Esophagus squamous epithelium (tissue), 5 donors: ENCODE data around the gene KRT27. TPM values are rescaled to one million over a fixed set of nuclear protein-coding genes. Genes with fewer than 3 reads are reported as not detected.
"Not testable (repeated sequence)": the region's sequence is repeated elsewhere in the genome, so short reads cannot be mapped to it uniquely, and the experiment has no call there.

Source experiments
- DNase-seq: peaks from one replicate; lab custom pipeline; 2025; lab: John Stamatoyannopoulos, UW
- H3K27ac ChIP-seq, 4 donors: fragments of 200-600 bp; sonication (generic); one replicate each; pipeline ENCODE4 v1.5.1; 2016 to 2019; ENCODE audit warnings: mild to moderate bottlenecking in 1 of 4
- H3K27me3 ChIP-seq, 4 donors: fragments of 200-600 bp; sonication (generic); 1 replicate in 3 of 4; 2 replicates in 1 of 4; pipeline versions ENCODE4 v1.5.1 to v1.6.0; 2017 to 2021; ENCODE audit warnings: antibody characterized with exemption in 1 of 4
- H3K36me3 ChIP-seq, 3 donors: fragments of 200-600 bp; sonication (generic); one replicate each; pipeline ENCODE4 v1.5.1; 2016 to 2019
- H3K4me1 ChIP-seq, 3 donors: fragments of 200-600 bp; sonication (generic); one replicate each; pipeline ENCODE4 v1.5.1; 2017 to 2019
- H3K4me3 ChIP-seq, 4 donors: fragments of 200-600 bp; sonication (generic); 1 replicate in 3 of 4; 2 replicates in 1 of 4; pipeline ENCODE4 v1.5.1; 2016 to 2019; ENCODE audit warnings: mild to moderate bottlenecking in 2 of 4, moderate library complexity in 1 of 4
- H3K9me3 ChIP-seq, 3 donors: fragments of 200-600 bp; sonication (generic); one replicate each; pipeline ENCODE4 v1.5.1; 2016 to 2019
- CTCF ChIP-seq, 6 experiments: fragments of 450-650 bp in 4 of 6; fragments of 200-600 bp in 2 of 6; sonication (generic) in 2 of 6; IDR thresholded peaks; one replicate each; pipeline ENCODE4 v1.5.1; 2016 to 2019; ENCODE audit warnings: antibody characterized with exemption in 6 of 6, mild to moderate bottlenecking in 4 of 6, moderate library complexity in 4 of 6
- POLR2A ChIP-seq, 4 donors: fragments of 450-650 bp; IDR thresholded peaks; one replicate each; pipeline ENCODE4 v1.6.1; 2017; ENCODE audit warnings: antibody characterized with exemption in 4 of 4, mild to moderate bottlenecking in 4 of 4, moderate library complexity in 3 of 4
- WGBS, 2 donors: methylation state at CpG; one replicate each; pipeline ENCODE4 v1.1.5; 2018; 5-methylcytosine and 5-hydroxymethylcytosine counted together
- intact Hi-C: fragments of 100-400 bp; cut with DNase I; formaldehyde crosslinking; loops from one replicate; pipeline ENCODE4 v1.15.0; 2022
- total RNA-seq, 4 donors: library from RNA; depleted of rRNA; stranded (reverse); fragments of >200 nt; gene quantifications; one replicate each; pipeline ENCODE4 v1.1.0, GENCODE V29; 2016
- donor health status: DM: yes; HTN: yes; CAD: no.

KRT27 gene
- total RNA-seq, 4 donors from 2014 or later: not detected

GRCh38 chr17:40816569-40816968 is 34.2 kb upstream of the KRT27 start:
- no peak for DNase-seq

GRCh38 chr17:40815381-40815780 is 33.0 kb upstream of the KRT27 start:
- intact Hi-C loops: no loop called here
- Histone ChIP-seq H3K4me3 (no peak overlapping the region), H3K27me3 (peaks cover 0 to 22% (median 2%) of the 10 kb centered on the region in 4 donors), H3K4me1 (peaks cover 0 to 21% (median 8%) of the 10 kb centered on the region in 3 donors), H3K9me3 (no peaks in the 10 kb centered on the region), H3K27ac (no peak overlapping the region), H3K36me3 (peaks cover 0 to 13% (median 0%) of the 10 kb centered on the region in 3 donors)
- DNase-seq: no peak
- 90 to 92% methylated on average over 1 of the region's 1 CpG for WGBS, 2 donors
- no peak for TF ChIP-seq CTCF (IDR thresholded peaks at IDR 0.05)
- no peak for TF ChIP-seq POLR2A (IDR thresholded peaks at IDR 0.05)

More at GRCh38 chr17:40816569-40816968, 34.2 kb upstream of the KRT27 start:
- Histone ChIP-seq H3K9me3 (no peaks in the 10 kb centered on the region), H3K4me1 (peaks cover 0 to 21% (median 8%) of the 10 kb centered on the region in 3 donors), H3K27ac (no peak overlapping the region), H3K4me3 (no peak overlapping the region), H3K36me3 (peaks cover 0 to 13% (median 0%) of the 10 kb centered on the region in 3 donors), H3K27me3 (peaks cover 0 to 17% (median 2%) of the 10 kb centered on the region in 4 donors)
- intact Hi-C loops: no loop called here
- TF ChIP-seq POLR2A (IDR thresholded peaks at IDR 0.05) (no peak), CTCF (IDR thresholded peaks at IDR 0.05) (no peak)
- 92 to 94% methylated on average over 3 of the region's 3 CpGs for WGBS, 2 donors

- H3K9me3 ChIP-seq, DNase-seq, H3K27ac ChIP-seq, H3K4me3 ChIP-seq, intact Hi-C loops: not testable (repeated sequence)
- H3K4me1 ChIP-seq: peaks cover 0 to 15% (median 6%) of the 10 kb centered on the region in 3 donors
- H3K36me3 ChIP-seq: peaks cover 0 to 13% (median 0%) of the 10 kb centered on the region in 3 donors
- 72 to 83% methylated on average over 3 of the region's 3 CpGs for WGBS, 2 donors
- peaks cover 0 to 29% (median 2%) of the 10 kb centered on the region in 4 donors for H3K27me3 ChIP-seq
Observed at GRCh38 chr17:40814657-40815056, 32.3 kb upstream of the KRT27 start.

GRCh38 chr17:40813804-40814203 is 31.5 kb upstream of the KRT27 start:
- DNase-seq: no peak
- Histone ChIP-seq H3K27ac (no peak overlapping the region), H3K9me3 (no peaks in the 10 kb centered on the region), H3K4me1 (peaks cover 0 to 9% (median 5%) of the 10 kb centered on the region in 3 donors), H3K27me3 (peaks cover 0 to 37% (median 2%) of the 10 kb centered on the region in 4 donors), H3K4me3 (no peak overlapping the region), H3K36me3 (peaks cover 0 to 13% (median 0%) of the 10 kb centered on the region in 3 donors)
- intact Hi-C loops: no loop called here
- 30 to 33% methylated on average over 4 of the region's 4 CpGs for WGBS, 2 donors
- TF ChIP-seq CTCF (IDR thresholded peaks at IDR 0.05) (no peak), POLR2A (IDR thresholded peaks at IDR 0.05) (no peak)

GRCh38 chr17:40812639-40813038 is 30.3 kb upstream of the KRT27 start:
- Histone ChIP-seq H3K36me3 (peaks cover 0 to 11% (median 0%) of the 10 kb centered on the region in 3 donors), H3K9me3 (no peaks in the 10 kb centered on the region), H3K27ac (no peak overlapping the region), H3K4me1 (peaks cover 0 to 1% (median 0%) of the 10 kb centered on the region in 3 donors), H3K4me3 (no peak overlapping the region), H3K27me3 (peaks cover 0 to 49% (median 2%) of the 10 kb centered on the region in 4 donors)
- TF ChIP-seq CTCF (IDR thresholded peaks at IDR 0.05): no peak
- TF ChIP-seq POLR2A (IDR thresholded peaks at IDR 0.05): no peak
- DNase-seq: no peak
- 82 to 93% methylated on average over 3 of the region's 3 CpGs for WGBS, 2 donors
- intact Hi-C loops: no loop called here
